ENCODE results near the gene STN1.
"Not testable (repeated sequence)": the region's sequence is repeated elsewhere in the genome, so short reads cannot be mapped to it uniquely, and the experiment has no call there.

Gene STN1

GRCh38 chr10:103858360-103858759 lies 59.6 kb downstream of the STN1 start:
- no peak for FAIRE-seq

GRCh38 chr10:103856797-103857170 lies 61.2 kb downstream of the STN1 start:
- FAIRE-seq = no peak

- no peak for FAIRE-seq
Measured at GRCh38 chr10:103855852-103856796, 61.9 kb downstream of the STN1 start.

GRCh38 chr10:103855424-103855823 lies 62.6 kb downstream of the STN1 start, which contains the start of gene SH3PXD2A:
Gene SH3PXD2A, minus strand, starts transcription at chr10:103855576. Its CDS starts 310 bp downstream, at chr10:103855266.
- no peak for FAIRE-seq

GRCh38 chr10:103854686-103855391 lies 63.1 kb downstream of the STN1 start:
- no peak for FAIRE-seq

- no peak for FAIRE-seq
Measured at GRCh38 chr10:103854265-103854685, 63.7 kb downstream of the STN1 start.

- no peak for FAIRE-seq
Measured at GRCh38 chr10:103853428-103854264, 64.3 kb downstream of the STN1 start.

GRCh38 chr10:103852856-103853255 lies 65.1 kb downstream of the STN1 start:
- no peak for FAIRE-seq

GRCh38 chr10:103852189-103852711 lies 65.7 kb downstream of the STN1 start:
- no peak for FAIRE-seq

- no peak for FAIRE-seq
Measured at GRCh38 chr10:103851261-103851660, 66.7 kb downstream of the STN1 start.

- no peak for FAIRE-seq
Measured at GRCh38 chr10:103850572-103850895, 67.5 kb downstream of the STN1 start.

GRCh38 chr10:103849880-103850571 lies 68.0 kb downstream of the STN1 start:
- FAIRE-seq = no peak

GRCh38 chr10:103849212-103849877 lies 68.6 kb downstream of the STN1 start:
- FAIRE-seq = no peak

GRCh38 chr10:103847909-103848468 lies 70.0 kb downstream of the STN1 start:
- no peak for FAIRE-seq

GRCh38 chr10:103847346-103847745 lies 70.6 kb downstream of the STN1 start:
- no peak for FAIRE-seq

- FAIRE-seq = no peak
Measured at GRCh38 chr10:103845972-103846371, 72.0 kb downstream of the STN1 start.

GRCh38 chr10:103845346-103845745 lies 72.6 kb downstream of the STN1 start:
- not testable (repeated sequence) for FAIRE-seq

- FAIRE-seq = no peak
Measured at GRCh38 chr10:103843854-103844570, 74.0 kb downstream of the STN1 start.

- no peak for FAIRE-seq
Measured at GRCh38 chr10:103843045-103843444, 74.9 kb downstream of the STN1 start.

GRCh38 chr10:103842605-103843004 lies 75.4 kb downstream of the STN1 start:
- FAIRE-seq = no peak
